Testis (tissue), 2 donors: ENCODE measurements around the gene ANKRD33B.

Experiments
- CTCF ChIP-seq, 3 experiments: fragments of 450-650 bp in 2 of 3; fragments of 200-600 bp in 1 of 3; sonication (generic) in 1 of 3; IDR thresholded peaks; one replicate each; pipeline ENCODE4 v1.5.1; 2016 to 2019; ENCODE audit warnings: antibody characterized with exemption in 3 of 3, mild to moderate bottlenecking in 2 of 3, moderate library complexity in 1 of 3
- POLR2A ChIP-seq: fragments of 450-650 bp; IDR thresholded peaks from one replicate; pipeline ENCODE4 v1.6.1; 2017; ENCODE audit warnings: antibody characterized with exemption, mild to moderate bottlenecking, moderate library complexity

GRCh38 chr5:10588779-10589447, 25.0 kb downstream of the ANKRD33B start:
- TF ChIP-seq POLR2A, result no peak
- no peak for TF ChIP-seq CTCF (IDR thresholded peaks at IDR 0.05)
